M059J (cell line): ENCODE data around the gene IDUA. TPM values are rescaled to one million over a fixed set of nuclear protein-coding genes. Genes with fewer than 3 reads are reported as not detected.
"Not testable (repeated sequence)": the region's sequence is repeated elsewhere in the genome, so short reads cannot be mapped to it uniquely, and the experiment has no call there.

Experiments
- DNase-seq: peaks from one replicate; pipeline ENCODE4 v3.0.0-alpha.2; 2012; ENCODE audit warnings: low read depth
- total RNA-seq: library from RNA; depleted of rRNA; stranded (reverse); fragments of >200 nt; shearing (Covaris generic); gene quantifications from 2 replicates; pipeline ENCODE4 v1.2.3, GENCODE V29; 2014; rRNA removed

Gene IDUA
- total RNA-seq, 1 experiment from 2014 or later = 11.9 TPM

GRCh38 chr4:1045193-1045594 is 58.4 kb downstream of the IDUA start:
- DNase-seq = no peak

GRCh38 chr4:1045595-1046201 is 58.9 kb downstream of the IDUA start:
- no peak for DNase-seq

GRCh38 chr4:1046581-1047011 is 59.8 kb downstream of the IDUA start:
- DNase-seq = peak; percentile 79

GRCh38 chr4:1047106-1047975 is 60.5 kb downstream of the IDUA start:
- DNase-seq = no peak

- no peak for DNase-seq
Measured at GRCh38 chr4:1047976-1048772, 61.3 kb downstream of the IDUA start.

GRCh38 chr4:1048773-1049590 is 62.1 kb downstream of the IDUA start:
- DNase-seq = no peak

GRCh38 chr4:1049591-1049905 is 62.7 kb downstream of the IDUA start:
- DNase-seq = no peak

GRCh38 chr4:1050486-1051213 is 63.8 kb downstream of the IDUA start:
- no peak for DNase-seq

GRCh38 chr4:1051472-1051871 is 64.6 kb downstream of the IDUA start:
- no peak for DNase-seq

GRCh38 chr4:1052231-1052671 is 65.4 kb downstream of the IDUA start:
- DNase-seq = no peak

GRCh38 chr4:1053080-1053661 is 66.3 kb downstream of the IDUA start:
- DNase-seq = no peak

GRCh38 chr4:1053891-1054290 is 67.0 kb downstream of the IDUA start:
- not testable (repeated sequence) for DNase-seq

Other genes with a start within 250 kb of the IDUA start
- not detected in 2 replicates for gene CPLX1, start 160.9 kb upstream of the IDUA start, total RNA-seq
- 48.3 and 67.5 TPM in 2 replicates for gene GAK, start 54.7 kb upstream of the IDUA start, total RNA-seq
- 31.6 and 36.9 TPM in 2 replicates for gene TMEM175, start 54.6 kb upstream of the IDUA start, total RNA-seq
- gene DGKQ, start 13.5 kb upstream of the IDUA start, total RNA-seq = 4.8 and 9.3 TPM in 2 replicates
- gene SLC26A1, start 6.4 kb downstream of the IDUA start, total RNA-seq = not detected in 2 replicates
- 45.3 and 82.5 TPM in 2 replicates for gene FGFRL1, start 24.6 kb downstream of the IDUA start, total RNA-seq
- 24.1 and 25.2 TPM in 2 replicates for gene RNF212, start 126.5 kb downstream of the IDUA start, total RNA-seq
- 0.07 TPM in 1 of 2 replicates, not detected in the other for gene SPON2, start 185.5 kb downstream of the IDUA start, total RNA-seq